Measurements from ENCODE around the gene PRKCH. TPM values are rescaled to one million over a fixed set of nuclear protein-coding genes. Genes with fewer than 3 reads are reported as not detected.

The PRKCH gene
- total RNA-seq, 3 donors from 2014 or later: 12.3 to 15.4 (median 14.8) TPM

DNA sequence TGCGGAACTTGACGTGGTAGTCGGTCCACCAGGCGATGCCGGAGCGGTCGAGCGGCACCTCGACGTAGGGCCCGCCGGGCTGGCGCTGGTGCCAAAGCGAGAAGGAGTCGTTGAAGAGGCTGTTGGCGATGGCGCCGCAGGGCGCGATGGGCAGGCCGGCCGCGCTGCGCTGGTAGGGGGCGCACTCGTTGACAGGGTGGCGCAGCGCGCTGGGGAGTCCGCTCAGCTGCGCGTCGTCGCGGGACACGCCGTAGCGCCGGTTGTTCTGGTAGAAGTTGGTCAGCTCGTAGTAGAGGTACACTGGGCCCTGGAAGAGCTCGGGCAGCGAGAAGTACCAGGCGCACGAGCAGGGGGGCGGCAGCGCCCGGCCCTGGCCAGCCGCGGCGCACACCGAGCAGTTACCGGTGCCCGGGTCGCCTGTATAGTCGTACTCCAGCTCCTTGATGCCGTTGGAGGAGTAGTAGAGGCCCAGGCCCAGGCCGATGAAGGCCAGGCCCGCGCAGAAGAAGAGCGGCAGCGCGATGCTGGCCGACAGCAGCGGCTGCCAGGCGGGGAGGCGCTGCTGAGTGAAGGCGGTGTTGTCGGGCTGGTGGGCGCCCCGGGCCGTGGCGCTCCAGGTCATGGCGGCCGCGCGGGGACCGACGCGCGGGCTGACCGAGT, 40.7 kb upstream of the PRKCH start:
- TF ChIP-seq, protein P1, sequence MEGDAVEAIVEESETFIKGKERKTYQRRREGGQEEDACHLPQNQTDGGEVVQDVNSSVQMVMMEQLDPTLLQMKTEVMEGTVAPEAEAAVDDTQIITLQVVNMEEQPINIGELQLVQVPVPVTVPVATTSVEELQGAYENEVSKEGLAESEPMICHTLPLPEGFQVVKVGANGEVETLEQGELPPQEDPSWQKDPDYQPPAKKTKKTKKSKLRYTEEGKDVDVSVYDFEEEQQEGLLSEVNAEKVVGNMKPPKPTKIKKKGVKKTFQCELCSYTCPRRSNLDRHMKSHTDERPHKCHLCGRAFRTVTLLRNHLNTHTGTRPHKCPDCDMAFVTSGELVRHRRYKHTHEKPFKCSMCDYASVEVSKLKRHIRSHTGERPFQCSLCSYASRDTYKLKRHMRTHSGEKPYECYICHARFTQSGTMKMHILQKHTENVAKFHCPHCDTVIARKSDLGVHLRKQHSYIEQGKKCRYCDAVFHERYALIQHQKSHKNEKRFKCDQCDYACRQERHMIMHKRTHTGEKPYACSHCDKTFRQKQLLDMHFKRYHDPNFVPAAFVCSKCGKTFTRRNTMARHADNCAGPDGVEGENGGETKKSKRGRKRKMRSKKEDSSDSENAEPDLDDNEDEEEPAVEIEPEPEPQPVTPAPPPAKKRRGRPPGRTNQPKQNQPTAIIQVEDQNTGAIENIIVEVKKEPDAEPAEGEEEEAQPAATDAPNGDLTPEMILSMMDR (IDR thresholded peaks at IDR 0.05): peak; percentile 48
- intact Hi-C loops (cut with DNase I, micrococcal nuclease): no loop called here
- DNase-seq (peak; percentile 82 to 87 (median 83)), ATAC-seq (peak; percentile 80)
- Histone ChIP-seq H3K36me3 (ENCODE audit: low read depth) (no peaks in the 10 kb centered on the region), H3K4me1 (ENCODE audit: low read depth) (peaks cover 6% of the 10 kb centered on the region), H3K9me3 (no peaks in the 10 kb centered on the region), H3K4me3 (peak overlapping the region; percentile 59)

DNA sequence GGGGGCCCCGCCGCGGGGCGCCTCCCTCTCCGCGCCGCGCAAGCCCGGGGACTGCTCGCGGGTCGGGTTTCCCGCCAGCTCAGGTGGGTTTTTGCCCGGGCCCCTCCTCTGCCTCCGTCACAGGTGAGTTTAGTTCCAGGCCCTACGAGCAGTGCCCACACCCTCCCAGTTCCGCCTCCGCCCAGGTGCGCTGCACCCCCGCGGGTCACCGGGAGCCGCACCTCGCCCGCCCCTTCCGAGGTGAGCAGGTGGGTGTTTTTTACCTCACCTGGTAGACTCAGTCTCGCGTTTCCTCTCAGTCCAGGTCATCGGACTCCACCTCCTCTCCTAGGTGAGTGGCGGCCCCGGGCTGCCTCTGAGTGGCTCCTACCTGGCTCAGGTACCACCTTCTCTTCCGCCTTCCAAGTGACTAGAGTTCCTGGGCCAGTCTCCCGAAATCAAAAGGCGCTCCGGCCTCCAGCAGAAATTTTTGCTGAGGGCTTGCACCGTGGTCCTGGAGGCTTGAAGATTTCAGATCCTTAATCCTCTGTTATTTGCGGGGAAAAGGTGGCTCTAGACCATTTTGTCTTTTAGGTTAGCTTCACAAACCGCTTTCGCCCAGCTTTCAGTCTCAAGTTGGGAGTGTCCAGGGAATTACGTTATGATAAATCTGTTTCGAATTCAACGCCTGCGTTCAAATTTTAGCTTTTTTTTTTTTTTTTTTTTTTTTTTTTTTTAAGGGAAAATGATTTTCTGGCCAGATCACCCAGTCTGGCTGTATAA, 40.0 kb upstream of the PRKCH start, which contains the start of gene TMEM30B:
TMEM30B (minus strand) TSS at position 153 of the 762 bp plus-strand sequence. CDS start 191 bp downstream, outside the sequence.
- TF ChIP-seq, protein P1 (IDR thresholded peaks at IDR 0.05): no peak
- ATAC-seq: peak; percentile 86

DNA sequence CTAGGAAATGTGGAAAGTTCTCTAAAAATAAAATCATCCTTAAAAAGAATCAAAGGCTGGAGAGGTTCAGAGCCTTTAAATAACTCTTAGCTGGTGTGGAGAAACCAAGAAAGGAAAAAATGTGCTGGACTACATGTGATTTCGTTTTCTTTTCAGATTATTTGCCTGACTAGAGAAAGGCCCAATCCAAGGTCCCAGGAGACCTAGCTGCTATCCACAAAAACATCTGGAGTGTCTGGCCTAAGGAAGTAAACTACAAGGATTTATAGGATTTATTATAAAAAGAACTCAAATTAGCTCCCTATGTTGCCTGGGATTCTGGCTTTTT, 39.5 kb upstream of the PRKCH start:
- H3K4me1 ChIP-seq (ENCODE audit: low read depth): peaks cover 6% of the 10 kb centered on the region

More for the DNA sequence above, 40.0 kb upstream of the PRKCH start, which contains the start of gene TMEM30B:
- Histone ChIP-seq H3K4me1 (ENCODE audit: low read depth) (peaks cover 6% of the 10 kb centered on the region), H3K9me3 (no peaks in the 10 kb centered on the region), H3K36me3 (ENCODE audit: low read depth) (no peaks in the 10 kb centered on the region), H3K4me3 (peak within 1 kb of the TSS; percentile 59)
- intact Hi-C loops (cut with DNase I, micrococcal nuclease): no loop called here
- peak; percentile 90 to 94 (median 92) for DNase-seq

DNA sequence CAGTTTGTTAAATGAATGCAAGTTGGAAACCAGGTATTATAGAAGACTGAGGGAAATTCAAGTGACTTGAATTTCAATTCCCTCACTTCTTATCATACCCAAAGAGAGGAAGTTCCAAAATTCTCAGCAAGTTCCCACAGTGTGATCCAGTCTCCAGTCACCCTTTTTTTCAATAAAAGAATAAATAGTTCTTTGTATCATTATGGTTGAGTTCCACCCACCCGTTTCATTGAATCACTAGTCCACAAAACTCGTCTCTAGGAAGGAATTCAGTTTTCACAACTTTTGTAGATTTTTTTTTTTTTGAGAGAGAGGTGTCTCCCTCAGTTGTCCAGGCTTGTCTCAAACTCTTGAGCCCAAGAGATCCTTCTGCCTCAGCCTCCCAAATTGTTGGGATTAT, 38.6 kb upstream of the PRKCH start:
- no peak overlapping the region for H3K4me3 ChIP-seq
- no peaks in the 10 kb centered on the region for H3K36me3 ChIP-seq (ENCODE audit: low read depth)
- TF ChIP-seq, protein P1 (IDR thresholded peaks at IDR 0.05): no peak
- intact Hi-C loops (cut with DNase I, micrococcal nuclease): no loop called here
- ATAC-seq: no peak
- no peak for DNase-seq
- H3K9me3 ChIP-seq: no peaks in the 10 kb centered on the region
- H3K4me1 ChIP-seq (ENCODE audit: low read depth): peaks cover 6% of the 10 kb centered on the region

More for the DNA sequence above, 39.5 kb upstream of the PRKCH start:
- DNase-seq: no peak
- TF ChIP-seq, protein P1 (IDR thresholded peaks at IDR 0.05): no peak
- H3K4me3 ChIP-seq: no peak overlapping the region
- ATAC-seq: no peak
- intact Hi-C loops (cut with DNase I, micrococcal nuclease): no loop called here
- H3K9me3 ChIP-seq: no peaks in the 10 kb centered on the region
- no peaks in the 10 kb centered on the region for H3K36me3 ChIP-seq (ENCODE audit: low read depth)

DNA sequence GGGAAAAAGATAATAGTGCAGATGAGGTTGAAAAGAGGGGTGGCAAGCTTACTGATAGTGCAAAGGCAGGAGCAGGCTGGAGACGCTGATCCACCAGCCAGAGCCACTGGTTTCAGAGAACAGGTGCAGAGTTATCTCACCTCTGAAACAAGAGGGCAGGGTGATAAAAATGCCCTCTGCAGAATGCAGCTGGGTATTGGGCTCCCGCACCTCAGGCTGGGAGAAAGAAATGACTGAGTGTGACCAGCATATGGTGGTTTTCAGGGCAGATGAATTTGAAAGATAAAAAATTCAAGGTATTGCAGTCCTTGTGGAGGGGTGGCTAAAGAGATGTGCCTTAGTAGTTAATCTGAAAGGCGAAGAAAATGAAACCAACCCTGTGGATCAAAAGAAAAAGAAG, 37.4 kb upstream of the PRKCH start:
- no peak for DNase-seq
- intact Hi-C loops (cut with DNase I, micrococcal nuclease): no loop called here
- H3K9me3 ChIP-seq: no peaks in the 10 kb centered on the region
- peaks cover 6% of the 10 kb centered on the region for H3K4me1 ChIP-seq (ENCODE audit: low read depth)
- TF ChIP-seq, protein P1 (IDR thresholded peaks at IDR 0.05): no peak
- H3K36me3 ChIP-seq (ENCODE audit: low read depth): no peaks in the 10 kb centered on the region
- ATAC-seq: no peak
- H3K4me3 ChIP-seq: no peak overlapping the region
